ENCODE results near the gene CPNE4.

Gene CPNE4

DNA sequence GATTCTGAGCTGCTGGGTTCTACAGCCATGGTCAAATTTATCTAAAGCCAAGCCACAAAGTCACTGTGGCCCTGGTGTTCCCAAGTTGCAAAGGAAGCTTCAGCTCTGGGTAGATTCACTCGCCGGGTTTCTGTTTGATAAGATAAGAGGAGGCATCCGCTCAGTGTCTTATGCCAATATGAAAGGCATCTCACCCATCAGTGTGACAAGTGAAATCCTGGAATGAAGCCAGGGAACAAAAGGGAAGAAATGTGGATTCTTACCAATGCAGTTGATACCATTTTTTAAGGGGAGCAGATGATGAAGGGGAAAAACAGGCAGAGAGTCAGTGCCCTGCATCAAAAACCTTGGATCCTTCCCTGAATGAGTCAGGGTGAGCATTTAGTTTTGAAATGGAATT lies 2.8 kb upstream of the CPNE4 start:
- DNase-seq (ENCODE audit: low read depth, low spot score), result no peak
- POLR2A ChIA-PET, result no interaction called here
- no peak for TF ChIP-seq CTCF (IDR thresholded peaks at IDR 0.05; ENCODE audit: insufficient read depth, low read length, missing control alignments)
- CTCF ChIA-PET, result interaction anchor here (0.9 to 10.0 kb wide), 29 partner anchors 10 to 270 kb away, joined by 3 to 454 read pairs (median 4); no protein-coding TSS in a partner anchor
- H3K4me3 ChIP-seq (ENCODE audit: low read depth, low read length), result no peak overlapping the region

- TF ChIP-seq CTCF (IDR thresholded peaks at IDR 0.05; ENCODE audit: insufficient read depth, low read length, missing control alignments), result no peak
- no peak overlapping the region for H3K4me3 ChIP-seq (ENCODE audit: low read depth, low read length)
- ChIA-PET CTCF (interaction anchor here (0.9 to 10.0 kb wide), 13 partner anchors 9 to 241 kb away, joined by 3 to 454 read pairs (median 12); no protein-coding TSS in a partner anchor), POLR2A (no interaction called here)
- no peak for DNase-seq (ENCODE audit: low read depth, low spot score)
These were observed 2.2 kb upstream of the CPNE4 start for GRCh38 chr3:132037056-132037455.

GRCh38 chr3:132034097-132034485 lies 723 bp downstream of the CPNE4 start:
- TF ChIP-seq CTCF (IDR thresholded peaks at IDR 0.05; ENCODE audit: insufficient read depth, low read length, missing control alignments), result no peak
- ChIA-PET POLR2A (no interaction called here), CTCF (interaction anchor here (0.6 to 10.0 kb wide), 30 partner anchors 8 to 1001 kb away, joined by 3 to 454 read pairs (median 4); no protein-coding TSS in a partner anchor)
- DNase-seq (ENCODE audit: low read depth, low spot score), result no peak
- H3K4me3 ChIP-seq (ENCODE audit: low read depth, low read length), result no peak overlapping the region

DNA sequence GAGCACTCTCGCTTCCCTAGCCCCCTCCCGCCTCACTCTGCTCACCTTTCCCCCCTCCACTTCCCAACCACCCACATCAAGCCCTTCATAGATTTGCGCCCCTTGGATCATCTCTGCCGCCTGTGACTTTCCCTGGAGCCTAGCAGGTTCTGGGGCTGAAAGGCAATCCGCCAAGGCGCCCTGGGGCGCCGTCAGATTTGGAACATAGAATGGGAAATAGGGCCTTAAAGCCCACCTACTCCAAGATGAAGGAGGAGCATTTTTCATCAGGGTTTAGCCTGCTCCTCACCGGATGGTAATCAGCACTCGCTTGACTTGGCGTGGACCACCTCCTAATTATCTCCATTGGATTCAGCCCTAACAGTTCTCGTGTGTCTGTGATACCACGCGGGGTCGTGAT lies 1.3 kb downstream of the CPNE4 start:
- ChIA-PET POLR2A (no interaction called here), CTCF (interaction anchor here (0.7 to 10.0 kb wide), 4 partner anchors 13 to 238 kb away, joined by 3 to 454 read pairs (median 47); no protein-coding TSS in a partner anchor)
- TF ChIP-seq CTCF (IDR thresholded peaks at IDR 0.05; ENCODE audit: insufficient read depth, low read length, missing control alignments), result no peak
- DNase-seq (ENCODE audit: low read depth, low spot score), result no peak
- no peak overlapping the region for H3K4me3 ChIP-seq (ENCODE audit: low read depth, low read length)

DNA sequence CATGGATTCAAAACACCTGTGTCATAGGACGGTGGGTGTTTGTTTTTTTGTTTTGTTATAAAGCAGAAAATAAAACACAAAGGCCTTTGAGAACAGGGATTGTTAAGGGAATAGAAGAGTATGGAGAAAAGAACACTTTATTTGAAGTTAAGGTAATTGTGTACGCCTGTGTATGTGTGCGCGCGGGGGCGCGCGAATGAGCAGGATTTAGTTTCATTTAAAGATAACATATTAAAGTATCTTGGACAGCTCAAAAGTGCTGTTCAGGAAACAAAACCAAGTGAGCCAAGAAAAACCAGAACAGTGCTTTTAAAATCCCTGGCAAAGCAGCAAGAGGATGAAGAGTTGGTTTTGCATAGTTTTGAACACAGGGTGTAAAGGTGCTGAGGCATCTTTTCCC lies 1.9 kb downstream of the CPNE4 start:
- TF ChIP-seq CTCF (IDR thresholded peaks at IDR 0.05; ENCODE audit: insufficient read depth, low read length, missing control alignments), result no peak
- CTCF ChIA-PET, result interaction anchor here (1.0 to 10.0 kb wide), 3 partner anchors 146 to 238 kb away, joined by 3 to 454 read pairs (median 91); no protein-coding TSS in a partner anchor
- DNase-seq (ENCODE audit: low read depth, low spot score), result no peak
- POLR2A ChIA-PET, result no interaction called here
- H3K4me3 ChIP-seq (ENCODE audit: low read depth, low read length), result no peak overlapping the region

DNA sequence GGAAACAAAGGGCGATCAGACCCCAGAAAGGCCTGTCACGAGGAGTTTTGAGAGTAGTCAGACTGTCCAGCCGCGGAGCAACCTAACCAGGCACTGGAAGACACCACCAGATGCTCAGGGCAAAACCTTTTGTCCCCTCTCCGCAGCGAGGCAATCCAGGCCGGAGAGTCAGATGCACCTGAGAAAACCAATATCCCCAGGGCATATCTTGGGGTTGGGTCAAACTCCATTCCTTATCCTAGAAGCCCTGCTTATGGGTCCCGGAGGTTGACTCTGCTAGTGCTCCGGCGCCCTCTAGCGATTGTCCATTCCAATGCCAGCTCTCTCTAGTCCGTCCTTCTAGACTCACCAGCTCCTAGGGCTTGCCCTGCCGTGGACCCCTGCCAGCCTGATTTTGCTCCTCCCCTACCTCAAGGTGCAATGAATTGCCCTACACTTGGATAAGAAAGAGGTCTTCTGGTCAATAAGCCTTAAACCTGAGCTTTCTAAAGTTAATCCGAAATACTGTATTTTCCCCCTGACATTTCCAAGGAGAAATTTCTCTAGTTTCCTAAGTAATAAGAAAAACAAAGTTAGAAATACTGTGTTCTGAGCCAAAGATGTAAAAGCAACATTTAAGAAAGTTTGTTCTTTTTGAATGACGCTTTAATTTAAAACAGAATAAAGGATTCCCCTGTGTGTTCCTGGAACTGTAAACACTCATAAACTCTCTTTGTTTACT lies 5.5 kb downstream of the CPNE4 start:
- ChIA-PET POLR2A (no interaction called here), CTCF (interaction anchor here (0.5 to 6.2 kb wide), 51 partner anchors 9 to 1139 kb away, joined by 3 to 218 read pairs (median 4); no protein-coding TSS in a partner anchor)
- no peak overlapping the region for H3K4me3 ChIP-seq (ENCODE audit: low read depth, low read length)

More for the DNA sequence above, 5.5 kb downstream of the CPNE4 start:
- no peak for DNase-seq (ENCODE audit: low read depth, low spot score)
- TF ChIP-seq CTCF (IDR thresholded peaks at IDR 0.05; ENCODE audit: insufficient read depth, low read length, missing control alignments), result peak; percentile 96

Data from AG04449 (cell line).